Measurements from ENCODE around the gene CDKN3.

DNA sequence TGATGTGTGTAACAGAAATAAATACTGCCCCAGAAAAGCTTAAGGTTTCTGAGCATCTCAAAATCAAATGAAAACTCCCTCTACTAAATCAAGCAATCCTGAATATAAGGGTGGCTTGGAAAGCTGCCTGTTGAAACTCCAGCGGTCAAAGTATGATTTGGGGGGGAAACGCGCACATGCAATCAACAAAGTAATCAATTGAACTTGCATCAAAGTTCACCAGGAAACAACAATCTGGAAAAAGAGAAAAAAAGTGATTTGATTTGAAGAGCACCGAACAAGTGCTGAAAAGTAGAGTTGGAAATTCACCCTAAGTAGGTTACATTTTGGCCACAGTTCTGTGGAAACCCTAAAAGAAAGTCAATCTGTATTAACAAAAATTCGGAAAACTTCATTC, 43.7 kb downstream of the CDKN3 start:
- TF ChIP-seq POLR2A (IDR thresholded peaks at IDR 0.05; ENCODE audit: low read length) (no peak), GATA1 (IDR thresholded peaks at IDR 0.05; ENCODE audit: low read depth, low read length) (no peak)
